HFF-Myc (cell line): ENCODE results near the gene ZNF483.

Source experiments
- DNase-seq: peaks from one replicate; pipeline ENCODE4 v3.0.0-alpha.2; 2011; ENCODE audit warnings: low read depth; ENCODE audit errors: extremely low read depth
- H3K4me3 ChIP-seq: replicated peaks from 2 replicates; pipeline ENCODE4 v1.5.1; 2011; ENCODE audit warnings: low read depth, mild to moderate bottlenecking, control low read depth, low read length
- TF ChIP-seq, protein P1 (sequence below): IDR thresholded peaks from 2 replicates; pipeline ENCODE4 v1.5.1; 2012; ENCODE audit warnings: mild to moderate bottlenecking, low read depth, low read length, control low read depth; ENCODE audit errors: missing control alignments

Gene ZNF483

GRCh38 chr9:111572950-111573604 lies 48.1 kb downstream of the ZNF483 start:
- TF ChIP-seq, protein P1, sequence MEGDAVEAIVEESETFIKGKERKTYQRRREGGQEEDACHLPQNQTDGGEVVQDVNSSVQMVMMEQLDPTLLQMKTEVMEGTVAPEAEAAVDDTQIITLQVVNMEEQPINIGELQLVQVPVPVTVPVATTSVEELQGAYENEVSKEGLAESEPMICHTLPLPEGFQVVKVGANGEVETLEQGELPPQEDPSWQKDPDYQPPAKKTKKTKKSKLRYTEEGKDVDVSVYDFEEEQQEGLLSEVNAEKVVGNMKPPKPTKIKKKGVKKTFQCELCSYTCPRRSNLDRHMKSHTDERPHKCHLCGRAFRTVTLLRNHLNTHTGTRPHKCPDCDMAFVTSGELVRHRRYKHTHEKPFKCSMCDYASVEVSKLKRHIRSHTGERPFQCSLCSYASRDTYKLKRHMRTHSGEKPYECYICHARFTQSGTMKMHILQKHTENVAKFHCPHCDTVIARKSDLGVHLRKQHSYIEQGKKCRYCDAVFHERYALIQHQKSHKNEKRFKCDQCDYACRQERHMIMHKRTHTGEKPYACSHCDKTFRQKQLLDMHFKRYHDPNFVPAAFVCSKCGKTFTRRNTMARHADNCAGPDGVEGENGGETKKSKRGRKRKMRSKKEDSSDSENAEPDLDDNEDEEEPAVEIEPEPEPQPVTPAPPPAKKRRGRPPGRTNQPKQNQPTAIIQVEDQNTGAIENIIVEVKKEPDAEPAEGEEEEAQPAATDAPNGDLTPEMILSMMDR = no peak
- no peak overlapping the region for H3K4me3 ChIP-seq
- DNase-seq = peak; percentile 27

DNA sequence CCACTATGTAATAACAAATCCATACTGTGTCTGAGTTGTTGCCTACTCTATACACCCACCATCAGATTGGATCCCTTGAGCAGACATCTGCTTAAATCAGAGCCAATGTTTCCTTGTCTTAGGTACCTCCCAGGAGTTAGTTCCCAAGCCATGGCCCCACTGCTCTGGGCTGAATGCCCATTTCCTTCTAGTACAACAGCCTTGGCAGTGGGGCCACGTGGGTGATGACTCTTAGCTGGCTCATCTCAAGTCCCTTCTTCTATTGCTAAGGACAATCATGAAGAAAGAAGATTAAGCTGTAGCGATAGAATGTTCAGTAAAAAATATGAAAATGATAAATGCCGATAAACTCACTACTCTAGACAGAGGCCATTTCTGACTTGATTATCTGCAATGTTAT lies 57.9 kb downstream of the ZNF483 start:
- H3K4me3 ChIP-seq = no peak overlapping the region
- DNase-seq = no peak
- TF ChIP-seq, protein P1 = no peak

DNA sequence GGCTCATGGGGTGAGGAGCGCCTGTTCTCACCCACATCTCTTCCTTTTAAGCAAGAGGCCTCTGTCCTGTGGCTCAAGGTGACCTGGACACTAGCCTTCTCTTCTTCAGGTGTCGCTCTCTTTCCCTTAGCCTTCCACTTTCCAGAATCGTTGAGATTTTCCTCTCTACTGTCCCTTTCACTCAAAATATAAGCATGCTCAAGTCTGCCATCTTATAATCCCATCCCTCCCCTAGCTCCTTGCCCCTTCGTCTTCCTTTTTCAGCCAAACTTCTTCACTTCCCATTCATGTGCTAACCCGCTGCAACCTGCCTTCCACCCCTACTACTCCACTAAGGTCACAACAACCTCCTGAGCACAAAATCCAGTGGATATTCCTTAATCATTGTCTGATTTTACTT lies 61.4 kb downstream of the ZNF483 start:
- TF ChIP-seq, protein P1 = no peak
- no peak overlapping the region for H3K4me3 ChIP-seq
- no peak for DNase-seq

- no peak for DNase-seq
- H3K4me3 ChIP-seq = no peak overlapping the region
- TF ChIP-seq, protein P1 = no peak
Measured at GRCh38 chr9:111588846-111589245, 63.9 kb downstream of the ZNF483 start.

DNA sequence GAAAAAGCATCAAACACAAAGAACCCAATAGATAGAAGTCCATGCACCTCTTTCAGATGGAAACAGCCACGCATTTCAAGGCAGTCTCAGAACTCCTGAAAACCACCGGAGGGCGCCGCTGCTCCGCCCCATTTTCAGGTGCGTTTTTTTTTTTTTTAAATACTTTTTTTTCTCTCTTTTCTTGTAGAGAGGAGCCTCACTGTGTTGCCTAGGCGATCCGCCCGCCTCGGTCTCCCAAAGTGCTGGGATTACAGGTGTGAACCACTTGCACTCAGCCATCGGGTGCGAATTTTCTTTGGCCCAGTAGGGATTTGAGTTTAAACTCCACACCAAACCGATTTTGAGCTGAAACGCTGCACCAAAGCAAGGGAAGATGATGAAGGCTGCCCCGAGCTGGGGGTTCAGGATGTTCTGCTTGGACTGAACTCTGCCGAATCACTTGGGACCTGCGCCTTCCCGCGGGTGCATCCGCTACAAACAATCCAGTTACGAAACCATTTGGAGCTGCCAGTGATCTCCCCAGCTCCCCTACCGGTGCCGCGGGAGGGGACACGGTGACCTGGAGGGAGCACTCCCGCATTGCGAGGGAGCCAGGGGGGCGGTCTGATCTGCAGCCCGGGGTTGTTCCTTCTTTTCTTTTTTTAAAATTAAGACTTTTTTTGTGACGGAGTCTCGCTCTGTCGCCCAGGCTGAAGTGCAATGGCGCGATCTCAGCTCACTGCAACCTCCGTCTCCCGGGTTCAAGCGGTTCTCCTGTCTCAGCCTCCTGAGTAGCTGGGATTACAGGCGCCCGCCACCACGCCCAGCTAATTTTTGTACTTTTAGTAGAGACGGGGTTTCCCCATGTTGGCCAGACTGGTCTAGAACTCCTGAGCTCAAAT lies 73.1 kb downstream of the ZNF483 start:
- TF ChIP-seq, protein P1 = peak; percentile 64
- peak overlapping the region; percentile 71 for H3K4me3 ChIP-seq
- DNase-seq = no peak

DNA sequence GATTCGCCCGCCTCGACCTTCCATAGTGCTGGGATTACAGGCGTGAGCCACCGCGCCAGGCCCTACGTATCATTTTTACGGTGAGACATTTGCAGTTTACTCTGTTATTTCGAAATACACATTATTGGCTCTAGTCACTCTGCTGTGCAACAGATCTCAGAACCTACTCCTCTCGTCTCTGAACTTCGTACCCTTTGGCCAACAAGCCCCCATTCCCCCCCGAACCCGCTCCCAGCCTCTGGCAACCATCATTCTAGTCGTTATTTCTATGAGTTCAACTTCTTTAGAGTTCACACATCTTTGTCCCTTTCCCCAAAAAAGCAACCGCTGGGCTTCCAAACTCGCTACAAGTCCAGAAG lies 73.7 kb downstream of the ZNF483 start:
- H3K4me3 ChIP-seq = peak overlapping the region; percentile 71
- DNase-seq = no peak
- TF ChIP-seq, protein P1 = no peak
